Gastrocnemius medialis (tissue), 4 donors: ENCODE data around the gene ROGDI. TPM values are rescaled to one million over a fixed set of nuclear protein-coding genes. Genes with fewer than 3 reads are reported as not detected.

Experiments
- ATAC-seq, 2 donors: fragments of 150-250 bp; one replicate each; pipeline ENCODE4 v1.9.1; 2016
- DNase-seq, 2 donors: peaks; one replicate each; pipeline ENCODE4 v3.0.0-alpha.2; 2019
- H3K27ac ChIP-seq, 4 donors: fragments of 200-600 bp; sonication (generic); 1 replicate in 1 of 4; 2 replicates in 3 of 4; pipeline ENCODE4 v1.5.1; 2016 to 2018; ENCODE audit warnings: mild to moderate bottlenecking in 2 of 4, moderate library complexity in 1 of 4
- H3K27me3 ChIP-seq, 3 donors: fragments of 200-600 bp; sonication (generic) in 2 of 3; 1 replicate in 1 of 3; 2 replicates in 2 of 3; pipeline versions ENCODE4 v1.5.1 to v1.6.0; 2016 to 2019; ENCODE audit warnings: mild to moderate bottlenecking in 1 of 3, moderate library complexity in 1 of 3
- H3K36me3 ChIP-seq, 2 donors: fragments of 200-600 bp; sonication (generic) in 1 of 2; one replicate each; pipeline ENCODE4 v1.5.1; 2017 to 2018
- H3K4me1 ChIP-seq, 2 donors: fragments of 200-600 bp; sonication (generic) in 1 of 2; one replicate each; pipeline ENCODE4 v1.5.1; 2016 to 2017; ENCODE audit warnings: mild to moderate bottlenecking in 2 of 2
- H3K4me3 ChIP-seq, 4 donors: fragments of 200-600 bp; sonication (generic) in 3 of 4; 1 replicate in 1 of 4; 2 replicates in 3 of 4; pipeline ENCODE4 v1.5.1; 2016 to 2019; ENCODE audit warnings: mild to moderate bottlenecking in 2 of 4
- H3K9me3 ChIP-seq, 3 donors: fragments of 200-600 bp; sonication (generic) in 2 of 3; 1 replicate in 1 of 3; 2 replicates in 2 of 3; pipeline ENCODE4 v1.5.1; 2016 to 2019
- POLR2A ChIP-seq, 2 donors: fragments of 450-650 bp; IDR thresholded peaks; one replicate each; pipeline ENCODE4 v1.6.1; 2017; ENCODE audit warnings: antibody characterized with exemption in 2 of 2, mild to moderate bottlenecking in 2 of 2, moderate library complexity in 2 of 2
- in situ Hi-C, 4 donors: fragments of 200-750 bp; cut with MboI; loops; one replicate each; pipeline versions ENCODE4 v1.15.0 to v1.8.0; 2017; ENCODE audit warnings: low sequenced_read_pairs in 4 of 4
- intact Hi-C: fragments of 100-400 bp; cut with DNase I; formaldehyde crosslinking; loops from one replicate; pipeline ENCODE4 v1.15.1; 2023; ENCODE audit warnings: low total_unique reads
- total RNA-seq, 4 donors: library from RNA; depleted of rRNA; stranded (reverse); fragments of >200 nt; gene quantifications; one replicate each; pipeline versions ENCODE4 v1.1.0 to v1.2.3, GENCODE V29; 2016
- TF ChIP-seq, protein P1 (sequence below), 5 experiments: fragments of 450-650 bp in 3 of 5; fragments of 200-600 bp in 2 of 5; sonication (generic) in 2 of 5; IDR thresholded peaks in 4 of 5; conservative IDR thresholded peaks in 1 of 5; 1 replicate in 4 of 5; 2 replicates in 1 of 5; pipeline ENCODE4 v1.5.1; 2016 to 2019; ENCODE audit warnings: antibody characterized with exemption in 5 of 5, mild to moderate bottlenecking in 3 of 5, moderate library complexity in 3 of 5

ROGDI gene
- total RNA-seq, 4 donors from 2014 or later: 11.6 to 31.1 (median 26.0) TPM

DNA sequence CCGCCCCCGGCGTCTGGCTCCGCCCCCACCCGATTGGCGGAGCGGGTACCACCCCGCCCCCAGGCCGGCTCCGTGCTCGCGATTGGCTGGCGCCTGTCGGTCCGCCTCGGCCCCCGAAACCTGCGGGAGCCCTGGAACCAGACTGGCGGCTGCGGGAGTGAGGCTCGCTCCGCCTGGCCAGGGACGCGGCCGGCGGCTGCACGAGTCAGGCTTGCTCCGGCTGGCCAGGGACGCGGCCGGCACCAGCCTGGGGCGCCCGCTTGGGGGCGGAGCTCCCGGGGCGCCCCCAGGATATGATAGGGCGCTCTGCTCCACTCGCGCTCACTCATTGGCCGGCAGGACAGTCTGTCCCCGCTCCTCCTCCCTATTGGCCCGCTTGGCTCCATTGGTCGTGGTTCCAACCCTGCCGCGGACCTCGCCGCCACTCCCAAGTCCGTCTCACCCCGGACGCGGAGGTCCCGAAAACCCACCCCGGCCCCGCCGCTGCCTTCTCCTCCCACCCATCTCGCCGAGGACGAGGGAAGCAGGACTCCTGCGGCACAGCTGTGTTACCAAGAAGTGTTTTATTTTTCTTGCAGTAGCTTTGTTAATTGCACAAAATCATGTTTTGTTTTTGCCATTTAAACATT, 340 bp upstream of the ROGDI start:
- intact Hi-C loops: loop anchor here (1.0 to 5.0 kb wide), 3 partner anchors 34 to 68 kb away; partner anchors contain the start of genes ANKS3, DNAAF8, GLYR1 and UBN1
- TF ChIP-seq POLR2A (IDR thresholded peaks at IDR 0.05): peak; percentile 1 to 20
- TF ChIP-seq, protein P1, sequence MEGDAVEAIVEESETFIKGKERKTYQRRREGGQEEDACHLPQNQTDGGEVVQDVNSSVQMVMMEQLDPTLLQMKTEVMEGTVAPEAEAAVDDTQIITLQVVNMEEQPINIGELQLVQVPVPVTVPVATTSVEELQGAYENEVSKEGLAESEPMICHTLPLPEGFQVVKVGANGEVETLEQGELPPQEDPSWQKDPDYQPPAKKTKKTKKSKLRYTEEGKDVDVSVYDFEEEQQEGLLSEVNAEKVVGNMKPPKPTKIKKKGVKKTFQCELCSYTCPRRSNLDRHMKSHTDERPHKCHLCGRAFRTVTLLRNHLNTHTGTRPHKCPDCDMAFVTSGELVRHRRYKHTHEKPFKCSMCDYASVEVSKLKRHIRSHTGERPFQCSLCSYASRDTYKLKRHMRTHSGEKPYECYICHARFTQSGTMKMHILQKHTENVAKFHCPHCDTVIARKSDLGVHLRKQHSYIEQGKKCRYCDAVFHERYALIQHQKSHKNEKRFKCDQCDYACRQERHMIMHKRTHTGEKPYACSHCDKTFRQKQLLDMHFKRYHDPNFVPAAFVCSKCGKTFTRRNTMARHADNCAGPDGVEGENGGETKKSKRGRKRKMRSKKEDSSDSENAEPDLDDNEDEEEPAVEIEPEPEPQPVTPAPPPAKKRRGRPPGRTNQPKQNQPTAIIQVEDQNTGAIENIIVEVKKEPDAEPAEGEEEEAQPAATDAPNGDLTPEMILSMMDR (IDR thresholded peaks at IDR 0.05 in 4 of 5, conservative IDR thresholded peaks at IDR 0.05 in 1 of 5): peak in 4 of 5 experiments; percentile 32 to 60 (median 42)
- ATAC-seq (peak; percentile 95), DNase-seq (peak; percentile 91 to 93)
- H3K4me1 ChIP-seq: peaks cover 11 to 17% of the 10 kb centered on the region in 2 donors
- peak overlapping the region; percentile 64 to 97 (median 84) for H3K4me3 ChIP-seq
- H3K27ac ChIP-seq: peak overlapping the region; percentile 76 to 93 (median 86)
- in situ Hi-C loops: no loop called here
- peaks cover 0 to 31% of the 10 kb centered on the region in 2 donors for H3K36me3 ChIP-seq
- no peaks in the 10 kb centered on the region for H3K9me3 ChIP-seq
- no peaks in the 10 kb centered on the region for H3K27me3 ChIP-seq

DNA sequence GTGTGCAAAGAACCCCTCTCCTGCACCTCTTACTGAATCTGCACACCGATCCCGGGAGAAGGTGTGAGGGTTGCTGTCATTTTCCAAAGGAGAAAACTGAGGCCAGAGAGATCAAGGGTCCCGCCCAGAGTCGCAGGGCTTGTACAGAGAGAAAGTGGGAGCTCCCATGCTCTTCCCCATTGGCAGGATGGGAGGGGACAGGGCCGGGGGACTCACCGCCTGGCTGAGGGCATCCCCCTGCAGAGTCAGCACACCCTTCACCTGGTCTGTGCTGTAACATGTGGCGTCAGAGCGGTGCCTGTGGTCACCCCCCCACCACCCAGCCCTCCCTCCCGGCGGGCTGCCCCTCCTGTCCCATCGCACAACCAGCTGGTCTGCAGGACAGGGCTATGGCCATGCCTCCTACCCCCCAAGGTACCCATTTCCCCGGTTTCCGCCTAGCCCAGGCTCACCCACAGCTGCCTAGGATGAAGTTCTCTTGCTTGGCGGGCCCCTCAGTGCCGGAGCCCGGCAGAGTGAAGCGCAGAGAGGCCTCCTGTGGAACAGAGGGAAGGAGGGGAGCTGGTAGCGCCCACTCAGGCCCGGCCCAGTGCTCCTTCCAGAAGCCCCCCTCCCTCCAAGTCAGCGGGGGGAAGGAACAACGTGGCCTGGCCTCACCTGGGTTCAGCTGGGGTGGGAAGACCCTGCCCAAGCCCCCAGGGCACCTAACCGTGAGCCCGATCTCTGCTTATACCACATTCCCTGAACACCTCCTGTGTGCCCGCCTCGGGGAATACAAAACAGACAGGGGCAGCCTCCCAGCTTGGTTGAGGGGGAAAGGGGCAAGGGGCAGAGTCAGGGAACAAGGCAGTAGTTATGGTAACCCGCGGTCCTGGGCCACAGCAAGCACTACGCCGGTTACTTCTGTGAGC, 1.1 kb downstream of the ROGDI start:
- ATAC-seq: no peak
- peak overlapping the region; percentile 64 to 97 (median 84) for H3K4me3 ChIP-seq

DNA sequence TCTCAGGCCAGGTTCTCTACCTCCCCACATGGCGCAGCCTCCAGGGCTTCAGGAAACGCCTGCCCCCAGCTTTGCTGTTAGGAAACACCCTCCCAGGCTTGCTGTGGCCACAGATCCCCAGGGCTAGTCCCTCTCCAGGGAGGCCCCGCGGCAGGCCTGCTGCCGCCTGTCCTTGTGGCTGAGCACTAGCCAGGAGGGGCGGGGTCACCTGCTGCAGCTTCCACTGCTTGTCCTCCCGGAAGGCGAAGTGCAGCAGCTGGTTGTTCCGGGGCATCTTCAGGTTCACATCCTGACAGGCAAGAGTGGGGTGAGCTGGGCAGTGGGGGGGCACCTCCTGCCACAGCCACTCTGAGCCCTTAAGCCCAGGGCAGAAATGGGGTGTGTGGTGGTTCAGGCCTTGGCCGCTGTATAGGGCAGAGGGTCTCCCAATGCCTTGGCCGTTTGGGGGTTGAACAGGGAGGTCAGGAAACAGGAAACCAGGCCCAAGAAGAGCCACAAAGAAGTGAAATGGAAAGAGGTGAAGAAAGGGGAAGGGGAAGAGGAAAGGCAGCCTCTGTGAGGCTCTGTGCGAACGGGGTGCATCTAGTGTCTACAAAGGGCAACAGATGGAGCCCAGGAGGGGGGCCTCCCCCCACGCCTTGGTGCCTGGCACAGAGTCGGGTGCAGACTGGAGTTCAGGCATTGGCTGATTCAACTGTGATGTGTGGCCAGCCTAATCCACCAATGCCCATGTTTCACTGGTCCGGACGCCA, 2.0 kb downstream of the ROGDI start:
- no peaks in the 10 kb centered on the region for H3K9me3 ChIP-seq
- TF ChIP-seq POLR2A (IDR thresholded peaks at IDR 0.05): no peak
- TF ChIP-seq, protein P1 (IDR thresholded peaks at IDR 0.05 in 4 of 5, conservative IDR thresholded peaks at IDR 0.05 in 1 of 5): no peak
- intact Hi-C loops (loop anchor here (5.0 kb wide), 1 partner anchor 47 kb away; the partner anchor contains the start of genes GLYR1 and UBN1), in situ Hi-C loops (no loop called here)
- H3K27me3 ChIP-seq: no peaks in the 10 kb centered on the region
- ATAC-seq: no peak
- no peak for DNase-seq
- H3K36me3 ChIP-seq: peaks cover 0 to 21% of the 10 kb centered on the region in 2 donors
- no peak overlapping the region for H3K4me3 ChIP-seq
- H3K4me1 ChIP-seq: peaks cover 11 to 17% of the 10 kb centered on the region in 2 donors
- H3K27ac ChIP-seq: peak overlapping the region in 1 of 4 donors; percentile 25

More for the DNA sequence above, 1.1 kb downstream of the ROGDI start:
- peak overlapping the region; percentile 76 to 93 (median 86) for H3K27ac ChIP-seq
- no peak for TF ChIP-seq POLR2A (IDR thresholded peaks at IDR 0.05)
- TF ChIP-seq, protein P1 (IDR thresholded peaks at IDR 0.05 in 4 of 5, conservative IDR thresholded peaks at IDR 0.05 in 1 of 5): no peak
- H3K36me3 ChIP-seq: peaks cover 0 to 28% of the 10 kb centered on the region in 2 donors
- peaks cover 11 to 17% of the 10 kb centered on the region in 2 donors for H3K4me1 ChIP-seq
- DNase-seq: no peak
- no peaks in the 10 kb centered on the region for H3K27me3 ChIP-seq
- in situ Hi-C loops: no loop called here
- H3K9me3 ChIP-seq: no peaks in the 10 kb centered on the region
- intact Hi-C loops: loop anchor here (5.0 kb wide), 1 partner anchor 46 kb away; the partner anchor contains the start of genes GLYR1 and UBN1

DNA sequence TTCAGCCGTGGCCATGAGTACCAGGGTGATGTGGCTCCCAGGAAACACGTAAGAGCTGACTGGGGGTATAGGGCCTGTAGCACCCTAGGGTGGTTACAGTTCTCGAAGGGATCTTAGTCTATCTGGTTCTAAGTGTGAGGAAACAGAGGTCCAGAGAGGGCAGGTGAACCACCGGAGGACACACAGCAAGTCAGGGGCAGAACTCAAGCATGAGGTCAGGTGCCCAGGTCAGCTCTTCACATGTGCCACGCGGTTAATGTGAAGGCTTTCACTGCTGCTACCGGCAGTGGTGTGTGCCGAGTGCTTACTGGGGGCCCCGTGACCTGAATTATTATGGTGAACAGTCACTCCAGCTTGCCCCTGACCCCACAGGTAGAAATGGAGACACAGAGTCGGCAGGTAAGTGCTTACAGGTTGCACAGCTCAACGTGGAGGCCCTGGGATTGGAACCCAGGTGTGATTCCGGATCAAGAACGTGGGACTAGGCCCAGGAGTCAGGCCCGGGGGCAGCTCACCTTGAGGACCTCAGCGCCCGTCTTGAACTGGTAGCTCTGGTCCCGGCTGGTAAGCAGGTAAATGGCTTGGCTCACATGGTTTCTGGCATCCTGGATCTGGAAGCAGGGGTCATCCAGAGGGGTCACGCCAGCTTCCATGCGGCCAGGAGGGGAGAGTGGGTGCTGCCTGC, 3.1 kb downstream of the ROGDI start:
- TF ChIP-seq, protein P1 (IDR thresholded peaks at IDR 0.05 in 4 of 5, conservative IDR thresholded peaks at IDR 0.05 in 1 of 5): no peak
- TF ChIP-seq POLR2A (IDR thresholded peaks at IDR 0.05): no peak
- Histone ChIP-seq H3K9me3 (no peaks in the 10 kb centered on the region), H3K4me1 (peaks cover 11 to 17% of the 10 kb centered on the region in 2 donors), H3K27me3 (no peaks in the 10 kb centered on the region), H3K27ac (no peak overlapping the region), H3K36me3 (peaks cover 0 to 9% of the 10 kb centered on the region in 2 donors), H3K4me3 (no peak overlapping the region)
- intact Hi-C loops: no loop called here
- in situ Hi-C loops: no loop called here
- DNase-seq: no peak
- no peak for ATAC-seq
